Fibroblast of skin of scalp (primary cell): ENCODE data around the gene CRX. TPM values are rescaled to one million over a fixed set of nuclear protein-coding genes. Genes with fewer than 3 reads are reported as not detected.
"Not testable (repeated sequence)": the region's sequence is repeated elsewhere in the genome, so short reads cannot be mapped to it uniquely, and the experiment has no call there.

Experiments
- DNase-seq: peaks from one replicate; pipeline ENCODE4 v3.0.0-alpha.2; 2013
- polyA plus RNA-seq, 2 experiments: library from polyadenylated mRNA; unstranded; fragments of 120-200 nt; gene quantifications; one replicate each; pipeline ENCODE4 v1.2.1, GENCODE V29; 2013; ENCODE audit not compliant: insufficient read length in 2 of 2

CRX gene
- polyA plus RNA-seq (2013, experiment 1 of 2; ENCODE audit: insufficient read length) = not detected
- polyA plus RNA-seq (2013, experiment 2 of 2; ENCODE audit: insufficient read length) = not detected

DNA sequence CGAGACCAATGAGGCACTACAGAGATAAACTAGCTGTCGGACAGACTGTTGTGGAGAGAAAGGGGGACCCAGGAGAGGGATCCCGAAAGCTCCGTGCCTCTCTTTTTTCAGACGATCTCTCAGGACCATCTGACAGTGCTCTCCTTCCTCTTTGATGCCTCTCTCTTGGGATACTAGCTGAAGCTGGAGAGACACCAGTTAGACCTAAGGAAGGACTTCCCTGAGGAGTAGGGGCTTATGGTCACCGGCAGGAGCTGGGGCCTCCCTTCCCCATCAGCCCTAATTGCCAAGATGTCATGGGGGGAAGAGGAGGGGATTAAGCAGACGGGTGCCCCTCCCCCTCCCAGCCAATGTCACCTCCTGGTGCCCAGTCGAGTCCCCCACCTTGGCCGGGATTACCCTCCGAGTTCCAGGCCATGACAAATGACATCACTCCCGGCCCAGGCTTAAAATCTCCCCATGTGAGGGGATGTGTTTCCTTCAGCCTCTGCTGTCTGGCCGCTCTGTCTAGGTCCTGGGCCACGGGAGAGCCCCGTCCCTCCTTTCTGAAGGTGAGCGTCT is at the start of gene CRX:
CRX (plus strand) TSS at position 478 of the 561 bp plus-strand sequence. CDS start 12,507 bp downstream, outside the sequence.
- DNase-seq = no peak

DNA sequence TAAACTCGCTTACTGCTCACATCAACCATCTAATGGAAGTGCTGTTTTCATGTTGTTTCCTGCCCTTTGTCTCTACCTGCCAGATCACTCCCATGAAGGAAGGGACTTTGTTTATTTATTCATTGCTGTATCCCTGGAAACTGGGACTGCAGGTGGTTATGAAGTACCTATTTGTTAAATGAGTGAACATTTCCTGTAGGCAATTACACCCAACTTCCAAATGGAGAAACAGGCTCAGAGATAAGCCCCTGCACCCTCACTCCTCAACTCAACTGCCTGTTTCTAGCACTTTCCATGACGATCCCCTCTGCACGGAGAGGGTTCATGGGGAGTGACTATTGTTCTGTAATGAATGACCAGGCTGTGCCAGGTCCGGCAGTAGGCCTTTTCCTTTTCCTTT is 45.2 kb upstream of the CRX start:
- no peak for DNase-seq

DNA sequence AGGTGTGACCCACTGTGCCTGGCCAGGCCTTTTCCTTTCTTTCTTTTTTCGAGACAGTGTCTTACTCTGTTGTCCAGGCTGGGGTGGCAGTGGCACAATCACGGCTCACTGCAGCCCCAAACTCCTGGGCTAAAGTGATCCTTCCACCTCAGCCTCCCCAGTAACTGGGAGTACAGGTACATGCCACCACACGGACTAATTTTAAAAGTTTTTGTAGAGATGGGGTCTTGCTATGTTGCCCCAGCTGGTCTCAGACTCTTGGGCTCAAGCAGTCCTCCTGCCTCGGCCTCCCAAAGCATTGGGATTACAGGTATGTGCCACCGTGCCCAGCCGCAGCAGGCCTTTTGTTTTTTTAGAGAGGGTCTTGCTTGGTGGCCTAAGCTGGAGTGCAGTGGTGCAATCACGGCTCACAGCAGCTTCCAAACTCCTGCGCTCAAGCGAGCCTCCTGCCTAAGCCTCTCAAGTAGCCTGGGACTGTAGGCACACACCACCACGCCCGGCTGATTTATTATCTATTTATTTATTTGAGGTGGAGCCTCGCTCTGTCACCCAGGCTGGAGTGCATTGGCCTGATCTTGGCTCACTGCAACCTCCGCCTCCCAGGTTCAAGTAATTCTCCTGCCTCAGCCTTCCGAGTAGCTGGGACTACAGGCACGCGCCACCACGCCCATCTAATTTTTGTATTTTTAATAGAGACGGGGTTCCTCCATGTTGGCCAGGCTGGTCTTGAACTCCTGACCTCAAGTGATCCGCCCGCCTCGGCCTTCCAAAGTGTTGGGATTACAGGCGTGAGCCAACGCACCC is 44.3 kb upstream of the CRX start:
- not testable (repeated sequence) for DNase-seq

DNA sequence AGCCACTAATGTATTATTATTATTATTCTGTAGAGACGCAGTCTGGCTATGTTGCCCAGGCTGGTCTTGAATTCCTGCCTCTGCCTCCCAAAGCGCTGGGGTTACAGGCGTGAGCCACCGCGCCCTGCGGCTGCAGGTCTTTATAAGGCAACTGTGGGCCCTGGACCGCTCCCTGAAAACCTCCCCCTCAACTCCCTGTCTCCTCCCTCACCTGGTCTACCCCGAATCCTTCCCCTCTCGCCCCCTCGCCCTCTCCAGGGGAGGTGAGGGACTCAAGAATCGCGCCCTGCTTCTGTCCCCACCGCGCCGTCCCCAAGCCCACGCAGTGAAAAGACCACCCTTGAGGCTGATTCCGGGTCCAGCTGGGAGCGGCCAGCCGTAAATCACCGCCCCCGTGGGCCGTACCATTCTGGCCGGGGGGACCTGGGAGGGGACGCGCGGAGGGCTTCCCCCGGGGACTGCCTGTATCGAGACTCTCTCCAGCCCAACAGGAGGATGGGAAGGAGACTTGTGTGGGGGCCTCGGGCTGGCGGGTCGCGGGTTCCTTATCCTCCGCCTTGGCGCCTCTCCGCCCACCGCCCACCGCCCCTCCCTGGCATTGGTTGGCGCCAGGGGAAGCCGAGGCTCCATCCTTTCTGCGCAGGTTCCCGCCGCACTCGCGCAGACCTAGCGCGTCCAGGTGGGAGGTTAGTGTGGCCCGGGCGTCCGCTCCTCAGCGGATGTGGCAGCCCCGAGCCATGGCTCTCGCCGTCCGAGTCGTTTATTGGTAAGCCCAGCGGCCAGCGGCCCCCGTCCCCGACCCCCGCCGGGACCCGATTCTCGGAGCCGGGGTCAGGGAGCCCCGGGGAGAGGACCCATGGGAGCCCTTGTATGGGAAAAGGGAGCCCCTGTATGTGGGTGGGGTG is 43.4 kb upstream of the CRX start, which contains the start of gene SELENOW:
SELENOW (plus strand) TSS at position 655 of the 905 bp plus-strand sequence; CDS start at position 738, 83 bp downstream.
- DNase-seq = peak; percentile 82

DNA sequence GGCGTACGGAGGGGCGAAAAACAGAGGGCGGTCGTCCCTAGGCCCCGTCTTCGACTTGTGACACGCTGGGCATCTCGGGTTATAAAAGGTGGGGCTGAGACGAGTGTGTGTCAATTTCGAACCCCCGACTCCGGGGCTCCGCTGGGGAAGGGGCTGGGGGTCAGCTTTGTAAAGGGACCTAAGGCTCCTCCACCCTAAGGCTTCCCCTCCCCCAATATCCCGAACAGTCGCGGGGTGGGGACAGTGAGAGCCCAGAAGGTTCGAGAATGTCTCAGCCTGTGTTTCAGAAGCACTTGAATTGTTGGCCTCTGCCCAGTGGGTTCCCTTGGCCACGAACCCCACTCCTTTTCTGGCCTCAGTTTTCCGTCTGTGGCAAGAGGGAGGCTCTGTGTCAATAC is 42.8 kb upstream of the CRX start:
- peak; percentile 18 for DNase-seq

DNA sequence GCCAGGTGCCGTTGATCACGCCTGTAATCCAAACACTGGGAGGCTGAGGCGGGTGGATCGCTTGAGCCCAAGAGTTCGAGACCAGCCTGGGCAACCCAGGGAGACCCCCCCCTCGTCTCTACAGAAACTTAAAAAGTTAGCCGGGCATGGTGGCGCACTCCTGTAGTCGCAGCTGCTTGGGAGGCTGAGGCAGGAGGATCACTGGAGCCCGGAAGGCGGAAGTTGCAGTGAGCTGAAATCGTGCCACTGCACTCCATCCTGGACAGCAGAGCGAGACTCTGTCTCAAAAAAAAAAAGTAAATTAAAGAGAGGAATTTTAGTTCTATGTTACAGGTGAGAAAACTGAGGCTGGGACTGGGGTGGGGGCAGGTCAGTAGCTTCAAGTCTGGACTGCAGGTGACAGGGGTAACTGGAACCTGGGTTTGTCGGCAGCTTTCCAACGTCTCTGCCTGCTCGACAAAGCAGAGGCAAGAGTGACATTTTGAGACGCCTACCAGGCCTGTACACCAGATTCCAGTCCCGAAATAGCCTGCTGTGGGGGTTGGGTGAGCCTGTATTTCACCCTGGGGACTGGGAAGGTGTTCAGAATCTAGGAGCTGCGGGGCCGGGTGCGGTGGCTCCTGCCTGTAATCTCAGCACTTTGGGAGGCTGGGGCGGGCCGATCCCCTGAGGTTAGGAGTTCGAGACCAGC is 42.1 kb upstream of the CRX start:
- peak; percentile 33 for DNase-seq

DNA sequence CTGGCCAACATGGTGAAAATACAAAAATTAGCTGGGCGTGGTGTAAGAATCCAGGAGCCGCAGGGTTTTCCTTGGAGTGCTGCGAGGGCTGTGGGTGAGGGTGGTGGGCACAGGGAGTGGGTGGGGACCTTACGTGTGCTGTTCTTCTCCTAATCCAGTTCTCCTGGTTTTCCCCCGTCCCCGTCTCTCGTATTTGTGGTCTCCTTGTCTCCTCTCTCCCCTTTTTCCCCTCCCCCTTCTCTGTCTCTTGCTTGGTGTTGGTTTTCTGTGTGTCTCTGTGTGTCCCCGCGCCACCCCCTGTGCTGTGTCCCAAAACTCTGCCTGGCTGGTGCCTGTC is 41.6 kb upstream of the CRX start:
- no peak for DNase-seq

DNA sequence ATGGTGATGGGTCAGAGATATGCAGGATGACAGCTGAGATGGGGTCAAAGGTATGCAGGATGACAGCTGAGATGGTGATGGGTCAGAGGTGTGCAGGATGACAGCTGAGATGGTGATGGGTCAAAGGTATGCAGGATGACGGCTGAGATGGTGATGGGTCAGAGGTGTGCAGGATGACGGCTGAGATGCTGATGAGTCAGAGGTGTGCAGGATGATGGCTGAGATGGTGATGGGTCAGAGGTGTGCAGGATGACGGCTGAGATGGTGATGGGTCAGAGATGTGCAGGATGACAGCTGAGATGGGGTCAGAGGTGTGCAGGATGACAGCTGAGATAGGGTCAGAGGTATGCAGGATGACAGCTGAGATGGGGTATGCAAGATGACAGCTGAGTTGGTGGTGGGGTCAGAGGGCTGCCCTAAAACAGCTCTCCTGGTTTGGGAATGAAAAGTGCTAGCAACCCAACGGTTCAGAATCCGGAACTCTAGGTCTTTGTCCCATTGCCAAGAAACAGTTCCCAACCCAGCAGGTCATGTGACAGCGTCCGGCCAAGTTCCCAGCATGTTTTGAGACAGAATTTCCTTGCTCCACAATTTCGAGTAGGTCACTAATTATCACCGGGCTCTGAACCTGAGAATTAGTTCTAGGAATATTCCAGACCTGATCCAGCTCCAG is 40.0 kb upstream of the CRX start:
- no peak for DNase-seq

DNA sequence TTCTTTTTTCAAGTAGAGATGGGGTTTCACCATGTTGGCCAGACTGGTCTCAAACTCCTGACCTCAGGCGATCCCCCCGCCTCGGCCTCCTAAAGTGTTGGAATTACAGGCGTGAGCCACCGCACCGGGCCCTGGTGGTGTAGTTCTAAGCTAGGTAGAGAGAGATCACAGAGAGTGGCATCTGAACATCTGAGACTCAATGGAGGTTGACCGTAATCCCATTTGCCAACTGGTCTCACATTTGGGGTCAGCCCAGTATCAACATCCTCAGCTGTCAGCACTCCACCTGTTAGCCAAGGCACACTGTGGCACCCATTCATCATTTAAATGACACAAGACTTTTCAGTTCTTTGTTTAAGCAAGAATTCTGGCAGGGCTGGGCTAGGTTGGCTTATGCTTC is 35.2 kb upstream of the CRX start:
- DNase-seq = no peak

DNA sequence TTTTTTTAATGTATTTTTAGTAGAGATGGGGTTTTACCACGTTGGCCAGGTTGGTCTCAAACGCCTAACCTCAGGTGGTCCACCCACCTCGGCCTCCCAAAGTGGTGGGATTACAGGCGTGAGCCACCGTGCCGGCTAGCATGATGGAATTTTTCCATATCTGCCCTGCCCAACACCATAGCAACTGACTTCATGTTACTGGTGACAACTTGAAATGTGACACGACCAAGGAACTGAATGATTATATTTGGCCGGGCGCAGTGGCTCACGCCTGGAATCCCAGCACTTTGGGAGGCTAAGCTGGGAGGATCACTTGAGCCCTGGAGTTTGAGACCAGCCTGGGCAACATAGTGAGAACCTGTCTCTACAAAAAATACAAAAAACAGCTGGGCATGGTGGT is 34.4 kb upstream of the CRX start:
- DNase-seq = not testable (repeated sequence)

DNA sequence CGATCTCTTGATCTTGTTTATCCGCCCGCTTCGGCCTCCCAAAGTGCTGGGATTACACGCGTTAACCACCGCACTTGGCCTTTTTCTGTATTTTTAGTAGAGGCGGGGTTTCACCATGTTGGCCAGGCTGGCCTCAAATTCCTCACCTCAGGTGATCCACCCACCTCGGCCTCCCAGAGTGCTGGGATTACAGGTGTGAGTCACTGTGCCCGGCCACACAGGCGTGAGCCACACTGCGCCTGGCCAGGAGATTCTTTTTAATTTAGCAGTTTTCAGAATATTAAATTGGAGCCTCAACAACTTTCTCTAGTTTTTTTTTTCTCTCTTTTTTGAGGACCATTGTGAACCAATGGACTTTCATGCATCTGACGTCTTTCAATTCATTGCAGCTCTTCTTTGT is 31.9 kb upstream of the CRX start:
- not testable (repeated sequence) for DNase-seq

DNA sequence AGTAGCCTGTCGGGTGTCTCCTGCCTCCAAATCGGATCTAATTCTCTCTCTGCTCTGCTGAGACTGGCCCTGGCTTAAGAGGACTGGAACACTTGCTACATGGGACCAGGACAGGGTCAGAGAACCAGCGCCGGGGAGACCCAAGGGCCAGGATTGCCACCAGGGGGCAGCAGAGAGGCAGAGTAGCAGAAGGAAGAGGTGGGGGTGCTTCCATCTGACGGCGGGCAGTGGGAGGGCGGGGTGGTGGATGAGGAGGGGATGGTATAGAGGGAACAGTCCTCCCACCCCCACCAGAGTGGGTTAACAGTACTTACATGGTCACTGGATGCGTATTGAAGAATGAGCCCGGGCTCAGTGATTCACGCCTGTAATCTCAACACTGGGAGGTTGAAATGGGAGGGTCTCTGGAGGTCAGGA is 31.3 kb upstream of the CRX start:
- DNase-seq = peak; percentile 72

DNA sequence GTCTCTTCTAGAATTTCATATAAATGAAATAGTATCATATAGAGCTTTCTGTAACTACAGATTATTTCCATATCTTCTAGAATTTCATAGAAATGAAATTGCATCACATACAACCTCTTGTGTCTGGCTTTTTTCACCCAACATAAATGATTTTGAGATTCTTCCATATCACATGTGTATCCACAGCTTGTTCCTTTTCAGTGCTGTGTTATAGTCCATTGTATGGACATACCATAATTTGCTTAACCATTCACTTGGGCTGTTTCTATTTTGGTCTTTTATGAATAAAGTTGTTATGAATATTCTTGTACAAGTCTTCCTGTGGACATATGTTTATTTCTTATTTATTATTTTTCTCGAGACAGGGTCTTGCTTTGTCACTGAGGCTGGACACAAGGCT is 29.1 kb upstream of the CRX start:
- DNase-seq = no peak

DNA sequence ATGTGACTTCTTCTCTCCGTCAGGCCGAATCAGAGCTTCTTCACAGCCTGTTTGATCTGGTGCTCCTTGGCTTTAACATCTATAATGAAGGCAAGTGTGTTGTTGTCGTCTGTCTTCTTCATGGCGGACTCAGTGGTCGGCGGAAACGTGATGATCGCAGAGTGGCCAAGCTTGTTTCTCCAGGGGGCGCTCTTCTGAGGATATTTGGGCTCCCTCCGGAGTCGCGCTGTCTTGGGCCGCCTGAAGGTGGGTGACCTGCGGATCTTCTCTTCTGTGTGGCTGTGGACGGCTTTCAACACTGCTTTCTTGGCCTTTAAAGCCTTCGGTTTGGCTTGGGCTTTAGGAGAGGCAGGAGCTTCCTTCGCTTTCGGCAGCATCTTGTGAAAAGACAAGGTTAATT is 27.2 kb upstream of the CRX start:
- DNase-seq = no peak

DNA sequence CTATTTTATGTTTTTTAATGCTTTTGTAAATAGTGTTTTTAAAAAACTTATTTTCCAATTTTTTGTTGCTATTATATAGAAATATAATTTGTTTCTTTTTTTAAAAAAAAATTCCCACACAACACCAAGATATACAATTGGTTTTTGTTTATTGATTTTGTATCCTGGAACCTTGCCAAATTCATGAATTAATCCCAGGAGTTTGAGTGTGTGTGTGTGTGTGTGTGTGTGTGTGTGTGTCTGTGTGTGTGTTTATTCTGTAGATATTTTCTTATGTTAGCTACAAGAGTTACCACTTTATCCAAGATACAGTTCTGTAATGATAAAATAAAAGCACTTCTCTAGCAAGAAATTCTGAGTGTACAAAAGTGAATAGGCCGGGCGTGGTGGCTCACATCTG is 25.0 kb upstream of the CRX start:
- DNase-seq = no peak

DNA sequence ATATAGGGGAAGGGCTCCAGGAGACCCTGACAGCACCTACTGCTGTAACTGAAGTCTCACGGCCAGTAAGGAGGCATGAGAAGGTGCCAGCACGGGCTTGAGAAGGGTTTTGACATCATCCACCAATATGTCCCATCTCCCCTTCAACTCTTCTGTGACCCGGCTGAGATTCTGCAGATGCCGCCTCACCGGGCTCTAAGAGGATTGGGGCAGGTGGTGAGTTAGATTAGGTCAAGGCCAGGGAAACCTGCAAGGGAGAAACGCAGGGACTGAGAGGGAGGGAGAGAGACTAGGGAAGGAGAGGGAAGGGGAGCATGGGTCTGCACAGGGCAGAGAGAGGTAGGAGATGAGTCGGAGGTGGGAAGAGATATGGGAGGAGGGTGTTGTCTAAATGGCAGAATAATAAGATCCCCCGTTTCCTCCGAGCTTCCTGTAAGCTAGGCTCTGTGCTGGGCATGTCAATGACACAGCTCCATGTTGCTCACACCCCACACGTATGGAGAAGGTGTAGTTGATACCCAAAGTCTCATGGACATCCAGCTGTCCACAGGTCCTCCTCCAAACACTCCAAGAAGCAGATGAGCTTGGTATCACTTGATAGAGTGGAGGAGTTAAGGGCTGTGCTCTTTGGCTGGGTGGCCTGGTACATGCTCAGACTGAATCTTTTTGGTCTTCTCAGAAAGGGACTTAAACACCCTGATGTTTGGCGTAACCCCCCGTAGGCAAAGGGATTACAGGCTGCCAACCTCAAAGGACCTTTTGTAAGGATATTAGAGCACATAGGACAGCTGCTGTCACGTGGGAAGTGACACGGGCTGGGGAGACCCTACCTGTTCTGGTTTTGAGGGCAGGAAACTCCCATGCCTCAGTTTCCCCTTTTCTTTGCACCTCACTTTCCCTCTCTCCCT is 23.5 kb upstream of the CRX start:
- no peak for DNase-seq

DNA sequence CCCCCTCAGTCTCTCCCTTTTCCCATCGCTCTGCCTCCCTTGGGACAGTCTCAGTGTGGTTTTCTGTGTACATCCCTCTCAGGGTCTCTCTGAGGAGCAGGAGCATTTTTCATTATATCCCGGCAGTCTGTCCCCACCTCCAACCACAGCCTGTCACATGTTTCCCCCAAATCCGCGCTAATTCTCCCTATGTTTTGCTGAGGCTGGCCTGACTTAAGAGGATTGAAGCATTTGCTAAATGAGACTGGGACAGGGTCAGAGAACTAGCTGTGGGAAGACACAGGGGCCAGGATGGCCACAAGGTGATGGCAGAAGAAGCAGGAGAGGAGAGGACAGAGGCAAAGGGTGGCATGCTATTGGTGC is 22.9 kb upstream of the CRX start:
- DNase-seq = no peak

DNA sequence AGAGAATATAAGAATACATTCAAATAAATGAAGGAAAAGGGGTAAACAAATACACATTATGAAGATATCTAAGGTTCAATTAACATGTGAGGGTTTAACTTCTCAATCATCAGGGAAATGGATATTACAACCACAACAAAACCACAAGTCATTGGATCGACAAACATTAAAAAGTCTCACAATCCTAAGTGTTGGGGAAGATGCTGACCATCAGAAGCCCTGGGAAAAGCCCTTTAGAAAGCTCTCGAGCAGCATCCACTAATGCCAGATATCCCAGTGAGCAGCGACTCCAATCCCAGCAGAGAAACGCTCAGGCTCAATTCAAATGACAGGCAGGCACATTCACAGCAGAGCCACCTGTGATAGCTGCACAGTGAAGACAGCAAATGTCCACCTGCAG is 20.5 kb upstream of the CRX start:
- no peak for DNase-seq

DNA sequence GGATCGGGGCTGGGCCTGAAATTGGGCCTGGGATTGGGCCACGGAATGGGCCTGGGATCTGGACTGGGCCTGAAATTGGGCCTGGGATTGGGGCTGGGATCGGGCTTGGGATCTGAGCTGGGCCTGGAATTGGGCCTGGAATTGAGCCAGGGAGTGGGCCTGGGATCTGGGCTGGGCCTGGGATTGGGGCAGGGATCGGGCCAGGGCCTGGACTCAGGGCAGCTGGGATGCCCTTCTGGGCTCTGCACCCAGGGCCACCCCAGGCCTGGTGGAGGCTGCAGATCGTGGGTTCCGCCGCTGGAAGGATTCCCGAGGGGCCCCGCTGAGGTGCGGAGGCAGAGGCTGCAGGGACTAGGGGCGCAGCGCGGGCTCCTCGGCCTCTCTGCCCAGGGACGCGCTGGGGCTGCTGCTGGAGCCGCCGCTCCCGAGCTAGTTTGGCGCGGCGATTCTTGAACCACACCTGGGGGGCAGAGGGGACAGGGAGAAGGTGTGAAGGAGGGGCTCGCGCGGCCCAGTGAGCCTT is 19.2 kb upstream of the CRX start:
- DNase-seq = no peak

DNA sequence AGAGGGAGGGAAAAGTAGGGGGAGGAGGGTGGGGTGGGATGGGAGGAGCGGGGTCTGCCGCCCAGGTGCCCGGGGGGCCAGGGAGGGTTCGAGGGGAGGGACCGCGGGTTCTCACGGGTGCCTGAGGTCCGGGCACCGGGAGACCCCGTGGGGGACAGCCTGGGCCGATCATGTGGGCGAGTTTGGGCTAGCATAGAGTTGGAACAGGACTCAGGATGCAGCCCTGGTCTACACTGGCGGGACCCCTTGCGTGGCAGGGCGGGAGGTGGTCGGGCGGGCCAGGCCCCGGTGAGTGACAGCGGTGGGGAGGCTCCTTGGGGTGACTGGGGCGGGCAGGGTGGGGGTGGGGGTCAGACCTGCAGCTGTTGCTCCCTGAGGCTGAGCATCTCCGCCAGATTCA is 18.6 kb upstream of the CRX start:
- not testable (repeated sequence) for DNase-seq

DNA sequence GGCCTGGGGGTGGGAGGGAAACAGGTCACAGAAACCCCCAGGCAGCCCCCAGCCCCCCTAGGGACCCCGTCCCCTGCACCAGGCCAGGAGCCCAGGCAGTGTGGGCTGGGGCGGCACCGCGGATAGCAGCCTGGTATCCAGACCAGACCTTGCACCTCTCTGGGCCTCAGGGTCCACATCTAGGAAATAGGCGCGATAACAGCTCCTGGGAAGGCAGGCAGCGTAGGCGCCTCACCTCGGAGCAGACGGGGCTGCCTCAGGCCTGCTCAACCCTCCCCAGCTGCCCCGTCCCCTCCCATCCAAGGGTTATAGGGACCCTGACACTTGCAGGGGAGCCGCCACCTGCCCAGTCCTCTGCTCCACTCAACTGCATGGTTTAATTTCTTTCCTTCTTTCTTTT is 18.1 kb upstream of the CRX start:
- DNase-seq = not testable (repeated sequence)
